HG03280 (cell line): ENCODE results near the gene THBS2.
"Not testable (repeated sequence)": the region's sequence is repeated elsewhere in the genome, so short reads cannot be mapped to it uniquely, and the experiment has no call there.

Experiments
- ATAC-seq: cut with Tn5 transposase; IDR thresholded peaks from one replicate; pipeline ENCODE4 v1.9.1; 2021; ENCODE audit warnings: mild to moderate bottlenecking, moderate library complexity; ENCODE audit not compliant: unreplicated experiment

The THBS2 gene

GRCh38 chr6:169212897-169213813 is 40.5 kb downstream of the THBS2 start:
- peak; percentile 99 for ATAC-seq

GRCh38 chr6:169212436-169212835 is 41.2 kb downstream of the THBS2 start:
- ATAC-seq: no peak

GRCh38 chr6:169211881-169212280 is 41.8 kb downstream of the THBS2 start:
- ATAC-seq: no peak

- no peak for ATAC-seq
Measured at GRCh38 chr6:169210611-169211010, 43.0 kb downstream of the THBS2 start.

- ATAC-seq: no peak
Measured at GRCh38 chr6:169208011-169208410, 45.6 kb downstream of the THBS2 start.

GRCh38 chr6:169207482-169207881 is 46.2 kb downstream of the THBS2 start:
- no peak for ATAC-seq

- ATAC-seq: no peak
Measured at GRCh38 chr6:169205176-169206160, 48.2 kb downstream of the THBS2 start.

GRCh38 chr6:169204167-169204566 is 49.5 kb downstream of the THBS2 start:
- ATAC-seq: no peak

GRCh38 chr6:169201985-169202384 is 51.7 kb downstream of the THBS2 start:
- ATAC-seq: no peak

- ATAC-seq: no peak
Measured at GRCh38 chr6:169200893-169201514, 52.6 kb downstream of the THBS2 start.

GRCh38 chr6:169199625-169200335 is 53.9 kb downstream of the THBS2 start:
- no peak for ATAC-seq

GRCh38 chr6:169198885-169199284 is 54.8 kb downstream of the THBS2 start:
- no peak for ATAC-seq

- not testable (repeated sequence) for ATAC-seq
Measured at GRCh38 chr6:169197929-169198328, 55.7 kb downstream of the THBS2 start.

- not testable (repeated sequence) for ATAC-seq
Measured at GRCh38 chr6:169196279-169196678, 57.4 kb downstream of the THBS2 start.

GRCh38 chr6:169194737-169195136 is 58.9 kb downstream of the THBS2 start:
- ATAC-seq: no peak

GRCh38 chr6:169190970-169191369 is 62.7 kb downstream of the THBS2 start:
- ATAC-seq: no peak

GRCh38 chr6:169190144-169190584 is 63.5 kb downstream of the THBS2 start:
- no peak for ATAC-seq

- ATAC-seq: no peak
Measured at GRCh38 chr6:169189686-169190085, 64.0 kb downstream of the THBS2 start.

- no peak for ATAC-seq
Measured at GRCh38 chr6:169189182-169189581, 64.5 kb downstream of the THBS2 start.

GRCh38 chr6:169188475-169188874 is 65.2 kb downstream of the THBS2 start:
- no peak for ATAC-seq
